Epithelial cell of prostate (primary cell): Measurements from ENCODE around the gene BAHCC1.

ENCODE experiments used
- DNase-seq: peaks from one replicate; pipeline ENCODE4 v3.0.0-alpha.2; 2011; ENCODE audit warnings: low read depth, low spot score
- H3K27ac ChIP-seq: fragments of 450-650 bp; 2 replicates; pipeline ENCODE4 v1.5.1; 2017; ENCODE audit warnings: mild to moderate bottlenecking

Gene BAHCC1

GRCh38 chr17:81383504-81384421 is 11.5 kb upstream of the BAHCC1 start:
- H3K27ac ChIP-seq: no peak overlapping the region
- no peak for DNase-seq

- H3K27ac ChIP-seq: no peak overlapping the region
- DNase-seq: no peak
Observed at GRCh38 chr17:81384929-81385319, 10.3 kb upstream of the BAHCC1 start.

- DNase-seq: no peak
Observed at GRCh38 chr17:81385320-81386111, 9.7 kb upstream of the BAHCC1 start.

GRCh38 chr17:81386141-81386645 is 9.1 kb upstream of the BAHCC1 start:
- H3K27ac ChIP-seq: no peak overlapping the region
- DNase-seq: no peak

More at GRCh38 chr17:81385320-81386111, 9.7 kb upstream of the BAHCC1 start:
- no peak overlapping the region for H3K27ac ChIP-seq

- H3K27ac ChIP-seq: peak overlapping the region; percentile 54
- no peak for DNase-seq
Observed at GRCh38 chr17:81386646-81387099, 8.6 kb upstream of the BAHCC1 start.

GRCh38 chr17:81387100-81388090 is 7.9 kb upstream of the BAHCC1 start:
- no peak for DNase-seq
- H3K27ac ChIP-seq: peak overlapping the region; percentile 54

- no peak overlapping the region for H3K27ac ChIP-seq
- no peak for DNase-seq
Observed at GRCh38 chr17:81388091-81388611, 7.1 kb upstream of the BAHCC1 start.

- DNase-seq: no peak
- no peak overlapping the region for H3K27ac ChIP-seq
Observed at GRCh38 chr17:81388612-81389367, 6.5 kb upstream of the BAHCC1 start.

- H3K27ac ChIP-seq: no peak overlapping the region
Observed at GRCh38 chr17:81389585-81389984, 5.7 kb upstream of the BAHCC1 start.

GRCh38 chr17:81390029-81390872 is 5.0 kb upstream of the BAHCC1 start:
- DNase-seq: no peak
- H3K27ac ChIP-seq: no peak overlapping the region

More at GRCh38 chr17:81389585-81389984, 5.7 kb upstream of the BAHCC1 start:
- no peak for DNase-seq

GRCh38 chr17:81390873-81391255 is 4.4 kb upstream of the BAHCC1 start:
- DNase-seq: no peak
- H3K27ac ChIP-seq: no peak overlapping the region

GRCh38 chr17:81391293-81391935 is 3.8 kb upstream of the BAHCC1 start:
- no peak overlapping the region for H3K27ac ChIP-seq
- DNase-seq: no peak

GRCh38 chr17:81391936-81392908 is 3.0 kb upstream of the BAHCC1 start:
- no peak overlapping the region for H3K27ac ChIP-seq
- DNase-seq: no peak

- DNase-seq: no peak
- H3K27ac ChIP-seq: peak overlapping the region; percentile 64
Observed at GRCh38 chr17:81392909-81393654, 2.2 kb upstream of the BAHCC1 start.

GRCh38 chr17:81393684-81394376 is 1.4 kb upstream of the BAHCC1 start:
- H3K27ac ChIP-seq: peak overlapping the region; percentile 64
- DNase-seq: peak; percentile 97
